GM03348 (cell line): ENCODE data around the gene C17orf67.
"Not testable (repeated sequence)": the region's sequence is repeated elsewhere in the genome, so short reads cannot be mapped to it uniquely, and the experiment has no call there.

Source experiments
- DNase-seq: peaks from one replicate; pipeline ENCODE4 v3.0.0; 2012; ENCODE audit warnings: low spot score

The C17orf67 gene

GRCh38 chr17:56773124-56773523, 60.6 kb downstream of the C17orf67 start:
- no peak for DNase-seq

DNA sequence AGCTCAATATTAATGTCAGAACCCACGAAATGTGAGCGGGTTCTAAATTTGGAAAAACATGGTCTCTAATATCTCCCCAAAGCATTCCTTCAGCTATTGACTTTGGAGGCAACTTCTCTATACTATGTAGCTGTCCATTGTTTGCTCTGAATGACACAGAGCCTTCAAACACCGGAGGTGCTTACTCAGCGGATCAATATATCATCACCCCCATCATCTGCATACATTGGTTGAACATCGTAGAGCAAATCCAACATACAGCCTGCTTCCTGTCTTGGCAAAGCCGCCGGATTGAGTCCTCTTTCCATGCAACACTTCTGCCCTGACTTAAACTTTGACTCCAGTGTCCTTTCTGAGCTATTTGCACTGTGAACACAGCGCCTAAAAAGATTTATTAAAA, 61.3 kb downstream of the C17orf67 start:
- DNase-seq = no peak

DNA sequence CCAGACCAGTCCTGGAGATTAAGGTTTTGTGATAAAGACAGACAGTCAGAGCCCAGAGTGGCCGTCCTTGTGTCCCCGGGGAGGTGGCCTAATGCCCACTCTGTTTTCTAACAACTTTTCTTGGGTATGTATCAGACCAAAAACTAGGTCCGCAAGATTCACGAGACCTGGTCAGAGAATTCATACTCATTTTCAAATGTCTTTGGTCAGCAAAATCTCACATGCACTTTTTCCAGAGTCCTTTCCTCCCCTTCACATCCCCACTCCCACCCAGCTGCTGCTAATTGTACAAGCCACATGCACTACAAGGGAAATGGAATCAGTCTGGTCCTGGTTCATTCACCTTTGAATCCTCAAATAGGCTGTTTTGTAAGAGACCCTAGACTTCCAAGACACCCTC, 61.7 kb downstream of the C17orf67 start:
- no peak for DNase-seq

- DNase-seq = no peak
Measured at GRCh38 chr17:56771563-56771962, 62.2 kb downstream of the C17orf67 start.

DNA sequence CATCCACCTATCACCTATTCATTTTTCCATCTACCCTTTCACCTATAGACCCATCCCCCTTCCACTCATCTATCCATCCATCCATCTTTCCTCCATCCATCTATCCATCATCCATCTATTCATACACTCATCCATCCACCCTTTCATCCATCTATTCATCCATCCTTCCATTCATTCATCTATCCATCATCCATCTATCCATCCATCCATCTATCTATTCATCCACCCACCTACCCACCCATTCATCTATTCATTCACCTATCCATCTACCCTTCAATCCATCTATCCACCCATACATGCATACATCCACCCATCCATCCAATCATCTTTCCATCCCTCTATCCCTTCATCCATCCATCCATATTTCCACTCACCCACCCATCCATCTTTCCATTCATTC, 63.3 kb downstream of the C17orf67 start:
- DNase-seq = no peak

DNA sequence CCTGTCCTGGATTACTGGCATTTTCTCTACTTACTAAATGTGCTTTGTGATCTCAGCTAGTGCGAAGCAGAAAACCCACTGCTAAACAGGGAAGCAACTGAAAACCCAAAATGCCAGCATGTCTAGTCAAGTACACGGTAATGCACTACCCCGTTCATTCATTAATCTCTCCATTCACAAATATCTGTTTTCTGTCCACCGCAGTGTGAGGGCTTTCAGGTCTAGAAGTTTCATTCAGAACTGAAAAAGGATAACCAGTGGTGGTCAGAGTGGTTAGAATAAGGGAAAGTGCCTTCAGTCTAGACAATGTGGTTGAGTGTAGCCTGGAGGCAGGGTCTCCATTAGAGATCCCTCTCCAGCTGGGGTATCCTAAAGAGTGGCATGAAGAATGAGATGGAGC, 68.3 kb downstream of the C17orf67 start:
- DNase-seq = no peak

GRCh38 chr17:56762988-56763387, 70.7 kb downstream of the C17orf67 start:
- DNase-seq = no peak

- no peak for DNase-seq
Measured at GRCh38 chr17:56762144-56762543, 71.6 kb downstream of the C17orf67 start.

- no peak for DNase-seq
Measured at GRCh38 chr17:56761387-56761786, 72.3 kb downstream of the C17orf67 start.

DNA sequence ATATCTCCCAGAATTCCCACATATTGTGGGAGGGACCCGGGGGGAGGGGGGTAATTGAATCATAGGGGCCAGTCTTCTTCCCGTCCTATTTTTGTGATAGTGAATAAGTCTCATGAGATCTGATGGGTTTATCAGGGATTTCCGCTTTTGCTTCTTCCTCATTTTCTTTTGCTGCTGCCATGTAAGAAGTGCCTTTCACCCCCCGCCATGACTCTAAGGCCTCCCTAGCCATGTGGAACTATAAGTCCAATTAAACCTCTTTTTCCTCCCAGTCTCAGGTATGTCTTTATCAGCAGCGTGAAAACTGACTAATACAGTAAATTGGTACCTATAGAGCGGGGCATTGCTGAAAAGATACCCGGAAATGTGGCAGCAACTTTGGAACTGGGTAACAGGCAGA, 76.1 kb downstream of the C17orf67 start:
- DNase-seq = not testable (repeated sequence)

GRCh38 chr17:56756536-56756935, 77.2 kb downstream of the C17orf67 start:
- peak; percentile 80 for DNase-seq

DNA sequence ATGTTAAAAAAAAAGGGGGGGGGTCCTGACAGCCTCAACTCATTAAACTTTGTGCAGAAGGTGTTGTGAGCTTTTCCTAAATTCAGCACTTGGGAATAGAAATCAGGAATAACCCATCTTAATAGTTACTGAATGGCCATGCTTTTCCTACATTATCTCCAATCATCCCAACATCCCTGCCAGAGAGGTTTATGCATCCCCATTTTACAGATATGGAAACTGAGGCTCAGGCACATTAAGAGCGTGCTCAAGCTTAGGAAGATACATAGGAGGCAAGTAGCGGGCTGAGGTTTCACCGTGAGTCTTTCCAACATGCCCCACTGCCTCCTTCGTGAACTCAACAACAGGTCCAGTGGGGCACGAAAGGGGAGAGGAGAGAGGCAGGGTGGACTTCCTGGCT, 78.4 kb downstream of the C17orf67 start:
- DNase-seq = no peak

- DNase-seq = peak; percentile 72
Measured at GRCh38 chr17:56754523-56755208, 79.1 kb downstream of the C17orf67 start.

- DNase-seq = no peak
Measured at GRCh38 chr17:56752263-56752836, 81.4 kb downstream of the C17orf67 start.

GRCh38 chr17:56751145-56751738, 82.5 kb downstream of the C17orf67 start:
- no peak for DNase-seq

DNA sequence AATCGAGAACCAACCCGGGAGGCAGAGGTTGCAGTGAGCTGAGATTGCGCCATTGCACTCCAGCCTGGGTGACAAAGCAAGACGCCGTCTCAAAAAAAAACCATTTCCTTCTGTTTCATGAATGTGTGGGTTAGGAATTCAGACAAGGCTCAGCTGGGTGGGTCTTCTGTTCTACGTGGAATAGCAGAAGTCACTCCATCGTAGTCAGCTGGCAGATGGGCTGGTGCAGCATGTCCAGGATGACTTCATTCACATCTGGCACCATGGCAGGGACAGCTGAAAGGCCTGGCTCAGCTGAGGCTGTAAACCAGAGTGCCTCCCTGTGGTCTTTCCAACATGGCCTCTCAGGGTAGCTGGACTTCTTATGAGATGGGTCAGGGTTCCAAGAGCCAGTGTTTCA, 89.0 kb downstream of the C17orf67 start:
- no peak for DNase-seq

- no peak for DNase-seq
Measured at GRCh38 chr17:56742601-56743000, 91.1 kb downstream of the C17orf67 start.
